WTC11 (cell line): Measurements from ENCODE around the gene PUS1. TPM values are rescaled to one million over a fixed set of nuclear protein-coding genes. Genes with fewer than 3 reads are reported as not detected.

Experiments used
- ATAC-seq: fragments of 200-7000 bp; cut with Tn5 transposase; 2 replicates; pipeline ENCODE4 v1.10.0; 2021; ENCODE audit warnings: mild to moderate bottlenecking, moderate library complexity
- CTCF ChIA-PET: fragments of 300-600 bp; sonication (Branson Sonifier 250); formaldehyde crosslinking; loops from one replicate; lab custom pipeline; 2021; ENCODE audit warnings: antibody characterized with exemption; lab: Charles Lee
- POLR2A ChIA-PET: fragments of 350-600 bp; sonication (Branson Sonifier 250); formaldehyde crosslinking; loops from one replicate; lab custom pipeline; 2021; ENCODE audit warnings: antibody characterized with exemption; lab: Charles Lee
- DNase-seq: peaks from one replicate; pipeline ENCODE4 v3.0.0; 2021; ENCODE audit warnings: low spot score
- H3K27ac Mint-ChIP-seq: 2 replicates; pipeline ENCODE4 v1.8.0; 2021; ENCODE audit warnings: mixed read lengths
- H3K27me3 Mint-ChIP-seq: 2 replicates; pipeline ENCODE4 v1.8.0; 2021; ENCODE audit warnings: low read depth, mild to moderate bottlenecking, moderate library complexity, mixed read lengths
- H3K36me3 Mint-ChIP-seq: 2 replicates; pipeline ENCODE4 v1.8.0; 2021; ENCODE audit warnings: mixed read lengths
- H3K4me1 Mint-ChIP-seq: 2 replicates; pipeline ENCODE4 v1.8.0; 2022; ENCODE audit warnings: mixed read lengths
- H3K4me3 Mint-ChIP-seq: 2 replicates; pipeline ENCODE4 v1.8.0; 2021; ENCODE audit warnings: mild to moderate bottlenecking, moderate library complexity, mixed read lengths
- H3K9me3 Mint-ChIP-seq: 2 replicates; pipeline ENCODE4 v1.8.0; 2021; ENCODE audit warnings: mixed read lengths
- ATF1 ChIP-seq: sonication (generic); formaldehyde crosslinking; IDR thresholded peaks from 2 replicates; pipeline ENCODE4 v1.8.1; 2023; ENCODE audit warnings: mild to moderate bottlenecking, moderate library complexity, missing genetic modification reagents
- CBFB ChIP-seq: sonication (generic); formaldehyde crosslinking; IDR thresholded peaks from 2 replicates; pipeline ENCODE4 v1.8.1; 2022; ENCODE audit warnings: mild to moderate bottlenecking, low read depth, missing genetic modification reagents
- E2F1 ChIP-seq: sonication (generic); formaldehyde crosslinking; IDR thresholded peaks from 2 replicates; pipeline ENCODE4 v1.8.0; 2022; ENCODE audit warnings: mild to moderate bottlenecking, missing genetic modification reagents
- ELF4 ChIP-seq: sonication (generic); formaldehyde crosslinking; IDR thresholded peaks from 2 replicates; pipeline ENCODE4 v1.8.1; 2022; ENCODE audit warnings: low read depth, mild to moderate bottlenecking, moderate library complexity, missing genetic modification reagents
- ESRRA ChIP-seq: sonication (generic); formaldehyde crosslinking; IDR thresholded peaks from 2 replicates; pipeline ENCODE4 v1.8.1; 2022; ENCODE audit warnings: mild to moderate bottlenecking, missing genetic modification reagents, borderline replicate concordance
- GRHL2 ChIP-seq: fragments of 250-450 bp; sonication (Bioruptor Pico); IDR thresholded peaks from 2 replicates; pipeline ENCODE4 v1.8.0; 2022; ENCODE audit warnings: mild to moderate bottlenecking, moderate library complexity; ENCODE audit not compliant: insufficient replicate concordance, severe bottlenecking
- HMGA2 ChIP-seq: fragments of 250-450 bp; sonication (Bioruptor Pico); IDR thresholded peaks from 2 replicates; pipeline ENCODE4 v1.4.0; 2021; ENCODE audit warnings: mild to moderate bottlenecking, moderate library complexity
- IRF2 ChIP-seq: sonication (generic); formaldehyde crosslinking; IDR thresholded peaks from 2 replicates; pipeline ENCODE4 v1.8.0; 2022; ENCODE audit warnings: low read depth, missing genetic modification reagents, borderline replicate concordance
- JAZF1 ChIP-seq: fragments of 250-450 bp; sonication (Bioruptor Pico); IDR thresholded peaks from 2 replicates; pipeline ENCODE4 v1.9.0; 2021; ENCODE audit warnings: moderate library complexity, mild to moderate bottlenecking, inconsistent platforms
- MLX ChIP-seq: sonication (generic); formaldehyde crosslinking; IDR thresholded peaks from 2 replicates; pipeline ENCODE4 v1.8.1; 2023; ENCODE audit warnings: mild to moderate bottlenecking, missing genetic modification reagents, moderate library complexity
- NFE2L1 ChIP-seq: sonication (generic); formaldehyde crosslinking; IDR thresholded peaks from 2 replicates; pipeline ENCODE4 v1.8.1; 2023; ENCODE audit warnings: missing genetic modification reagents
- SMAD4 ChIP-seq: sonication (generic); formaldehyde crosslinking; IDR thresholded peaks from 2 replicates; pipeline ENCODE4 v1.8.0; 2022; ENCODE audit warnings: mild to moderate bottlenecking, missing genetic modification reagents
- SP1 ChIP-seq: sonication (generic); formaldehyde crosslinking; conservative IDR thresholded peaks from 2 replicates; pipeline ENCODE4 v1.8.1; 2022; ENCODE audit warnings: missing genetic modification reagents
- TEAD1 ChIP-seq: sonication (generic); formaldehyde crosslinking; IDR thresholded peaks from 2 replicates; pipeline ENCODE4 v1.8.0; 2022; ENCODE audit warnings: mild to moderate bottlenecking, missing genetic modification reagents
- ZNF317 ChIP-seq: sonication (generic); formaldehyde crosslinking; IDR thresholded peaks from 2 replicates; pipeline ENCODE4 v1.8.1; 2023; ENCODE audit warnings: low read depth, mild to moderate bottlenecking, moderate library complexity, missing genetic modification reagents, borderline replicate concordance
- ZNF396 ChIP-seq: fragments of 250-450 bp; sonication (Bioruptor Pico); IDR thresholded peaks from 2 replicates; pipeline ENCODE4 v1.8.0; 2021; ENCODE audit warnings: mild to moderate bottlenecking, moderate library complexity, borderline replicate concordance
- total RNA-seq: library from RNA; stranded (reverse); gene quantifications from 3 replicates; pipeline ENCODE4 v1.2.3, GENCODE V29; 2021
- TF ChIP-seq, protein P1 (sequence below): sonication (generic); formaldehyde crosslinking; IDR thresholded peaks from 2 replicates; pipeline ENCODE4 v1.8.1; 2022; ENCODE audit warnings: missing genetic modification reagents, borderline replicate concordance
- TF ChIP-seq, protein P2 (sequence below): sonication (generic); formaldehyde crosslinking; IDR thresholded peaks from 2 replicates; pipeline ENCODE4 v1.8.0; 2022; ENCODE audit warnings: mild to moderate bottlenecking, missing genetic modification reagents
- TF ChIP-seq, protein P3 (sequence below): sonication (generic); formaldehyde crosslinking; IDR thresholded peaks from 2 replicates; pipeline ENCODE4 v1.8.1; 2023; ENCODE audit warnings: mild to moderate bottlenecking, missing genetic modification reagents, borderline replicate concordance
- TF ChIP-seq, protein P4 (sequence below): fragments of 200-600 bp; IDR thresholded peaks from 2 replicates; pipeline ENCODE4 v1.8.0; 2022; ENCODE audit warnings: antibody characterized with exemption
- TF ChIP-seq, protein P5 (sequence below): sonication (generic); formaldehyde crosslinking; IDR thresholded peaks from 2 replicates; pipeline ENCODE4 v1.8.1; 2023; ENCODE audit warnings: mild to moderate bottlenecking, missing genetic modification reagents, moderate library complexity

Gene PUS1
- total RNA-seq, 1 experiment from 2014 or later = 97.4 TPM

GRCh38 chr12:131903270-131904255 is 25.5 kb upstream of the PUS1 start (continued):
- TF ChIP-seq, protein P1, sequence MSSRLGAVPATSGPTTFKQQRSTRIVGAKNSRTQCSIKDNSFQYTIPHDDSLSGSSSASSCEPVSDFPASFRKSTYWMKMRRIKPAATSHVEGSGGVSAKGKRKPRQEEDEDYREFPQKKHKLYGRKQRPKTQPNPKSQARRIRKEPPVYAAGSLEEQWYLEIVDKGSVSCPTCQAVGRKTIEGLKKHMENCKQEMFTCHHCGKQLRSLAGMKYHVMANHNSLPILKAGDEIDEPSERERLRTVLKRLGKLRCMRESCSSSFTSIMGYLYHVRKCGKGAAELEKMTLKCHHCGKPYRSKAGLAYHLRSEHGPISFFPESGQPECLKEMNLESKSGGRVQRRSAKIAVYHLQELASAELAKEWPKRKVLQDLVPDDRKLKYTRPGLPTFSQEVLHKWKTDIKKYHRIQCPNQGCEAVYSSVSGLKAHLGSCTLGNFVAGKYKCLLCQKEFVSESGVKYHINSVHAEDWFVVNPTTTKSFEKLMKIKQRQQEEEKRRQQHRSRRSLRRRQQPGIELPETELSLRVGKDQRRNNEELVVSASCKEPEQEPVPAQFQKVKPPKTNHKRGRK (CRISPR knock-in tag) = no peak
- TF ChIP-seq SP1 (no peak), NFE2L1 (CRISPR knock-in tag) (no peak), CBFB (CRISPR knock-in tag) (no peak), JAZF1 (CRISPR knock-in tag) (no peak), ZNF396 (CRISPR knock-in tag) (no peak), E2F1 (CRISPR knock-in tag) (no peak)
- TF ChIP-seq, protein P2, sequence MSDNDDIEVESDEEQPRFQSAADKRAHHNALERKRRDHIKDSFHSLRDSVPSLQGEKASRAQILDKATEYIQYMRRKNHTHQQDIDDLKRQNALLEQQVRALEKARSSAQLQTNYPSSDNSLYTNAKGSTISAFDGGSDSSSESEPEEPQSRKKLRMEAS (CRISPR knock-in tag) = no peak
- TF ChIP-seq, protein P3, sequence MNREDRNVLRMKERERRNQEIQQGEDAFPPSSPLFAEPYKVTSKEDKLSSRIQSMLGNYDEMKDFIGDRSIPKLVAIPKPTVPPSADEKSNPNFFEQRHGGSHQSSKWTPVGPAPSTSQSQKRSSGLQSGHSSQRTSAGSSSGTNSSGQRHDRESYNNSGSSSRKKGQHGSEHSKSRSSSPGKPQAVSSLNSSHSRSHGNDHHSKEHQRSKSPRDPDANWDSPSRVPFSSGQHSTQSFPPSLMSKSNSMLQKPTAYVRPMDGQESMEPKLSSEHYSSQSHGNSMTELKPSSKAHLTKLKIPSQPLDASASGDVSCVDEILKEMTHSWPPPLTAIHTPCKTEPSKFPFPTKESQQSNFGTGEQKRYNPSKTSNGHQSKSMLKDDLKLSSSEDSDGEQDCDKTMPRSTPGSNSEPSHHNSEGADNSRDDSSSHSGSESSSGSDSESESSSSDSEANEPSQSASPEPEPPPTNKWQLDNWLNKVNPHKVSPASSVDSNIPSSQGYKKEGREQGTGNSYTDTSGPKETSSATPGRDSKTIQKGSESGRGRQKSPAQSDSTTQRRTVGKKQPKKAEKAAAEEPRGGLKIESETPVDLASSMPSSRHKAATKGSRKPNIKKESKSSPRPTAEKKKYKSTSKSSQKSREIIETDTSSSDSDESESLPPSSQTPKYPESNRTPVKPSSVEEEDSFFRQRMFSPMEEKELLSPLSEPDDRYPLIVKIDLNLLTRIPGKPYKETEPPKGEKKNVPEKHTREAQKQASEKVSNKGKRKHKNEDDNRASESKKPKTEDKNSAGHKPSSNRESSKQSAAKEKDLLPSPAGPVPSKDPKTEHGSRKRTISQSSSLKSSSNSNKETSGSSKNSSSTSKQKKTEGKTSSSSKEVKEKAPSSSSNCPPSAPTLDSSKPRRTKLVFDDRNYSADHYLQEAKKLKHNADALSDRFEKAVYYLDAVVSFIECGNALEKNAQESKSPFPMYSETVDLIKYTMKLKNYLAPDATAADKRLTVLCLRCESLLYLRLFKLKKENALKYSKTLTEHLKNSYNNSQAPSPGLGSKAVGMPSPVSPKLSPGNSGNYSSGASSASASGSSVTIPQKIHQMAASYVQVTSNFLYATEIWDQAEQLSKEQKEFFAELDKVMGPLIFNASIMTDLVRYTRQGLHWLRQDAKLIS (CRISPR knock-in tag) = no peak

GRCh38 chr12:131904346-131904745 is 24.7 kb upstream of the PUS1 start:
- 0 out of 2 replicates have a peak, but pooled peaks cover 3% of the 10 kb centered on the region for H3K4me1 Mint-ChIP-seq
- H3K27ac Mint-ChIP-seq = no peak overlapping the region; the same call in 1 of the 2 replicates
- no peak for DNase-seq
- TF ChIP-seq TEAD1 (CRISPR knock-in tag) = no peak
- no peak for TF ChIP-seq ESRRA (CRISPR knock-in tag)
- TF ChIP-seq MLX (CRISPR knock-in tag) = no peak
- TF ChIP-seq HMGA2 (CRISPR knock-in tag) = no peak
- TF ChIP-seq SMAD4 (CRISPR knock-in tag) = no peak
- TF ChIP-seq, protein P4, sequence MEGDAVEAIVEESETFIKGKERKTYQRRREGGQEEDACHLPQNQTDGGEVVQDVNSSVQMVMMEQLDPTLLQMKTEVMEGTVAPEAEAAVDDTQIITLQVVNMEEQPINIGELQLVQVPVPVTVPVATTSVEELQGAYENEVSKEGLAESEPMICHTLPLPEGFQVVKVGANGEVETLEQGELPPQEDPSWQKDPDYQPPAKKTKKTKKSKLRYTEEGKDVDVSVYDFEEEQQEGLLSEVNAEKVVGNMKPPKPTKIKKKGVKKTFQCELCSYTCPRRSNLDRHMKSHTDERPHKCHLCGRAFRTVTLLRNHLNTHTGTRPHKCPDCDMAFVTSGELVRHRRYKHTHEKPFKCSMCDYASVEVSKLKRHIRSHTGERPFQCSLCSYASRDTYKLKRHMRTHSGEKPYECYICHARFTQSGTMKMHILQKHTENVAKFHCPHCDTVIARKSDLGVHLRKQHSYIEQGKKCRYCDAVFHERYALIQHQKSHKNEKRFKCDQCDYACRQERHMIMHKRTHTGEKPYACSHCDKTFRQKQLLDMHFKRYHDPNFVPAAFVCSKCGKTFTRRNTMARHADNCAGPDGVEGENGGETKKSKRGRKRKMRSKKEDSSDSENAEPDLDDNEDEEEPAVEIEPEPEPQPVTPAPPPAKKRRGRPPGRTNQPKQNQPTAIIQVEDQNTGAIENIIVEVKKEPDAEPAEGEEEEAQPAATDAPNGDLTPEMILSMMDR = no peak
- TF ChIP-seq GRHL2 (CRISPR knock-in tag) = no peak
- TF ChIP-seq, protein P5, sequence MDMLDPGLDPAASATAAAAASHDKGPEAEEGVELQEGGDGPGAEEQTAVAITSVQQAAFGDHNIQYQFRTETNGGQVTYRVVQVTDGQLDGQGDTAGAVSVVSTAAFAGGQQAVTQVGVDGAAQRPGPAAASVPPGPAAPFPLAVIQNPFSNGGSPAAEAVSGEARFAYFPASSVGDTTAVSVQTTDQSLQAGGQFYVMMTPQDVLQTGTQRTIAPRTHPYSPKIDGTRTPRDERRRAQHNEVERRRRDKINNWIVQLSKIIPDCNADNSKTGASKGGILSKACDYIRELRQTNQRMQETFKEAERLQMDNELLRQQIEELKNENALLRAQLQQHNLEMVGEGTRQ = no peak
- no peak for TF ChIP-seq ZNF317 (CRISPR knock-in tag)
- TF ChIP-seq ATF1 = no peak
- no peak for TF ChIP-seq ELF4 (CRISPR knock-in tag)
- TF ChIP-seq IRF2 (CRISPR knock-in tag) = no peak
- POLR2A ChIA-PET = no interaction called here
- H3K36me3 Mint-ChIP-seq = no peaks in the 10 kb centered on the region
- H3K9me3 Mint-ChIP-seq = no peaks in the 10 kb centered on the region
- no peaks in the 10 kb centered on the region for H3K27me3 Mint-ChIP-seq
- no peak for ATAC-seq
- no peak overlapping the region for H3K4me3 Mint-ChIP-seq
- CTCF ChIA-PET = no interaction called here
